HepG2 (cell line): Measurements from ENCODE around the gene KLK11. TPM values are rescaled to one million over a fixed set of nuclear protein-coding genes. Genes with fewer than 3 reads are reported as not detected.

ENCODE experiments used
- CTCF ChIP-seq: sonication (generic); formaldehyde crosslinking; IDR thresholded peaks from 2 replicates; pipeline ENCODE4 v1.5.0; 2020; ENCODE audit warnings: mild to moderate bottlenecking, missing genetic modification reagents, moderate library complexity
- GABPB1 ChIP-seq: IDR thresholded peaks from 2 replicates; pipeline ENCODE4 v1.6.1; 2016; ENCODE audit warnings: mild to moderate bottlenecking, missing genetic modification reagents, moderate library complexity, missing compliant biosample characterization
- IKZF4 ChIP-seq: sonication (generic); formaldehyde crosslinking; IDR thresholded peaks from 2 replicates; pipeline ENCODE4 v1.5.1; 2020; ENCODE audit warnings: borderline replicate concordance, mild to moderate bottlenecking, low read depth, missing genetic modification reagents; ENCODE audit errors: not compliant biosample characterization
- KIAA2018 ChIP-seq: sonication (generic); formaldehyde crosslinking; IDR thresholded peaks from 2 replicates; pipeline ENCODE4 v1.5.0; 2020; ENCODE audit warnings: mild to moderate bottlenecking, missing genetic modification reagents, borderline replicate concordance
- MTF1 ChIP-seq: sonication (generic); formaldehyde crosslinking; IDR thresholded peaks from 2 replicates; pipeline ENCODE4 v1.5.0; 2020; ENCODE audit warnings: missing genetic modification reagents
- NFE2L1 ChIP-seq: sonication (generic); formaldehyde crosslinking; IDR thresholded peaks from 2 replicates; pipeline ENCODE4 v1.4.0; 2020; ENCODE audit warnings: missing genetic modification reagents, mild to moderate bottlenecking, borderline replicate concordance
- PRDM15 ChIP-seq: sonication (generic); formaldehyde crosslinking; IDR thresholded peaks from 2 replicates; pipeline ENCODE4 v1.4.0; 2020; ENCODE audit warnings: missing genetic modification reagents
- RAD21 ChIP-seq: fragments of 450-650 bp; formaldehyde crosslinking; IDR thresholded peaks from 2 replicates; pipeline ENCODE4 v1.5.0; 2020; ENCODE audit warnings: mild to moderate bottlenecking
- SNAPC5 ChIP-seq: sonication (generic); formaldehyde crosslinking; IDR thresholded peaks from 2 replicates; pipeline ENCODE4 v1.8.1; 2023; ENCODE audit warnings: mild to moderate bottlenecking, missing genetic modification reagents, borderline replicate concordance
- TBP ChIP-seq: sonication (generic); formaldehyde crosslinking; IDR thresholded peaks from 2 replicates; pipeline ENCODE4 v1.5.0; 2020; ENCODE audit warnings: missing genetic modification reagents
- XRCC5 ChIP-seq: fragments of 200-400 bp; formaldehyde crosslinking; optimal IDR thresholded peaks from 2 replicates; pipeline ENCODE3; 2017; ENCODE audit warnings: mild to moderate bottlenecking, low read length
- ZNF143 ChIP-seq: sonication (generic); formaldehyde crosslinking; IDR thresholded peaks from 2 replicates; pipeline ENCODE4 v1.4.0; 2020; ENCODE audit warnings: missing genetic modification reagents
- ZNF570 ChIP-seq: sonication (generic); formaldehyde crosslinking; IDR thresholded peaks from 2 replicates; pipeline ENCODE4 v1.4.0; 2020; ENCODE audit warnings: mild to moderate bottlenecking, missing genetic modification reagents, borderline replicate concordance
- polyA plus RNA-seq, 8 experiments: library from polyadenylated mRNA; depleted of rRNA in 3 of 8; stranded (reverse) in 7 of 8; unstranded in 1 of 8; fragments of >200 nt; fragmentation: Illumina TruSeq in 4 of 8; extraction: Trizol in 4 of 8; gene quantifications; 2 replicates each; pipeline versions ENCODE4 v1.2.1 to v1.2.3, GENCODE V29; 2011 to 2016; ENCODE audit warnings: low read depth in 4 of 8, missing spikeins in 1 of 8, mixed read lengths in 1 of 8; ENCODE audit not compliant: insufficient read depth in 1 of 8
- total RNA-seq, 5 experiments: library from RNA; depleted of rRNA; stranded (reverse); fragments of >200 nt; fragmentation: Illumina TruSeq; extraction: Trizol; gene quantifications; 2 replicates each; pipeline ENCODE4 v1.2.3, GENCODE V29; 2016; ENCODE audit warnings: low read depth in 1 of 5

The KLK11 gene
- total and polyA plus RNA-seq, 2 of the 13 experiments (the other 11 are each of a cell fraction or from before 2014, with no cell fraction given): not detected

GRCh38 chr19:51016798-51017683 lies 9.4 kb downstream of the KLK11 start (continued):
- TF ChIP-seq KIAA2018: no peak
- TF ChIP-seq SNAPC5 (CRISPR knock-in tag): no peak
- TF ChIP-seq MTF1 (CRISPR knock-in tag): no peak
- no peak for TF ChIP-seq TBP (CRISPR knock-in tag)
- no peak for TF ChIP-seq IKZF4 (CRISPR knock-in tag)
- peak; percentile 55 for TF ChIP-seq XRCC5
- no peak for TF ChIP-seq ZNF143 (CRISPR knock-in tag)
- TF ChIP-seq RAD21 (CRISPR knock-in tag): peak; percentile 53; the same call in 1 of the 2 replicates
- no peak for TF ChIP-seq ZNF570 (CRISPR knock-in tag)
- TF ChIP-seq GABPB1 (CRISPR knock-in tag): peak; percentile 39; the same call in 1 of the 2 replicates
- 0 out of 2 replicates have a peak, but pooled peaks have one; percentile 16 for TF ChIP-seq PRDM15 (CRISPR knock-in tag)
- no peak for TF ChIP-seq NFE2L1
- TF ChIP-seq CTCF: peak; percentile 87
